Fibroblast of the aortic adventitia (primary cell): Measurements from ENCODE around the gene FOXK2. TPM values are rescaled to one million over a fixed set of nuclear protein-coding genes. Genes with fewer than 3 reads are reported as not detected.

Source experiments
- DNase-seq: peaks from one replicate; pipeline ENCODE4 v3.0.0-alpha.2; 2010; ENCODE audit warnings: low read depth
- H3K4me3 ChIP-seq: 2 replicates; pipeline ENCODE4 v1.5.1; 2011; ENCODE audit warnings: low read depth, mild to moderate bottlenecking, control low read depth, low read length, moderate library complexity
- total RNA-seq: library from RNA; depleted of rRNA; stranded (reverse); fragments of >200 nt; gene quantifications from 2 replicates; pipeline ENCODE4 v1.2.3, GENCODE V29; 2012; ENCODE audit warnings: low replicate concordance
- TF ChIP-seq, protein P1 (sequence below): IDR thresholded peaks from 2 replicates; pipeline ENCODE4 v1.5.1; 2011; ENCODE audit warnings: mild to moderate bottlenecking, low read length, control low read depth, inconsistent platforms; ENCODE audit not compliant: insufficient read depth

The FOXK2 gene
- total RNA-seq, 1 donor: 28.2 TPM

GRCh38 chr17:82616021-82616711, 96.6 kb downstream of the FOXK2 start:
- DNase-seq: no peak
- no peak overlapping the region for H3K4me3 ChIP-seq
- TF ChIP-seq, protein P1, sequence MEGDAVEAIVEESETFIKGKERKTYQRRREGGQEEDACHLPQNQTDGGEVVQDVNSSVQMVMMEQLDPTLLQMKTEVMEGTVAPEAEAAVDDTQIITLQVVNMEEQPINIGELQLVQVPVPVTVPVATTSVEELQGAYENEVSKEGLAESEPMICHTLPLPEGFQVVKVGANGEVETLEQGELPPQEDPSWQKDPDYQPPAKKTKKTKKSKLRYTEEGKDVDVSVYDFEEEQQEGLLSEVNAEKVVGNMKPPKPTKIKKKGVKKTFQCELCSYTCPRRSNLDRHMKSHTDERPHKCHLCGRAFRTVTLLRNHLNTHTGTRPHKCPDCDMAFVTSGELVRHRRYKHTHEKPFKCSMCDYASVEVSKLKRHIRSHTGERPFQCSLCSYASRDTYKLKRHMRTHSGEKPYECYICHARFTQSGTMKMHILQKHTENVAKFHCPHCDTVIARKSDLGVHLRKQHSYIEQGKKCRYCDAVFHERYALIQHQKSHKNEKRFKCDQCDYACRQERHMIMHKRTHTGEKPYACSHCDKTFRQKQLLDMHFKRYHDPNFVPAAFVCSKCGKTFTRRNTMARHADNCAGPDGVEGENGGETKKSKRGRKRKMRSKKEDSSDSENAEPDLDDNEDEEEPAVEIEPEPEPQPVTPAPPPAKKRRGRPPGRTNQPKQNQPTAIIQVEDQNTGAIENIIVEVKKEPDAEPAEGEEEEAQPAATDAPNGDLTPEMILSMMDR: no peak

DNA sequence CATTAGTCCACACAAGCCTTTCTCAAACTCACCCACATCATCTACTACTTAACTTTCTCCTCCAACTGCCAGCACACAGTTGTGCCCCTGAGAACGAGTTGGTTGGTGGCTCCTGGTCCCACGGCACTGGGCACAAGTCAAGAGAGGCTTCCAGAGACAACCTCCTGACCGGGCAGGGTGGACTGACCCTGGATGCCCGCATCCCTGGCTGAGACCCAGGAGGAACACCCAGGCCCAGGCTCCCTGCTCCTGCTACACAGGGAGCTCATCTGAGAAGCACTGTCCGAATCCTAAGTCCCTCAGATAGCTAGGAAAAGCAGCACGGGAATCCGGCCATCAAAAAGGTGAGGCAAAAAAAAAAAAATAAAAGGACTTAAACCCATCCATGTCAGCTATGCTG, 99.7 kb downstream of the FOXK2 start:
- no peak overlapping the region for H3K4me3 ChIP-seq
- TF ChIP-seq, protein P1: no peak
- DNase-seq: no peak

DNA sequence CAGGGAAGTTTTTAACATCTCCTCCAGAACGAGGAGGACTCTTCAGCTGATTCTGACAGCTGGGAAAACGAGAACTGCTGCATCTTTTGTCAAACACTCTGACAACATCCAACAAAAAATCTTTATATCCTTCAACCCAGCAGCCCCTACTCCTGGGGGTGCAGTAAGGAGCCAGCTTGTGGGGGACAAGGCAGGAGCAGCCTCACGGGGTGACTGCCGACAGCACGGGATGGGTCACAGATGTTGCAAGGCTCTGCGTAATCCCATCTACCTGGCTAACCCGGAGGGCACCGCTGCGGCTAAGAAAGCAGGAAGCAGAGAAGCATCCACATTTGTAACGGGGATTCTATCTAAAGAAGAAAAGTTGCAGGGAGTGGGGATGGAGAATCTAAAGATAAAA, 100.1 kb downstream of the FOXK2 start:
- TF ChIP-seq, protein P1: no peak

GRCh38 chr17:82623707-82624106, 104.2 kb downstream of the FOXK2 start:
- TF ChIP-seq, protein P1: no peak
- no peak overlapping the region for H3K4me3 ChIP-seq
- DNase-seq: no peak

More for the DNA sequence above, 100.1 kb downstream of the FOXK2 start:
- no peak overlapping the region for H3K4me3 ChIP-seq
- DNase-seq: no peak

- TF ChIP-seq, protein P1: no peak
- H3K4me3 ChIP-seq: no peak overlapping the region
- no peak for DNase-seq
Observed at GRCh38 chr17:82627405-82627804, 107.9 kb downstream of the FOXK2 start.

GRCh38 chr17:82629748-82630147, 110.2 kb downstream of the FOXK2 start:
- no peak overlapping the region for H3K4me3 ChIP-seq
- TF ChIP-seq, protein P1: no peak
- DNase-seq: no peak

GRCh38 chr17:82630212-82630611, 110.7 kb downstream of the FOXK2 start:
- TF ChIP-seq, protein P1: no peak
- H3K4me3 ChIP-seq: no peak overlapping the region
- no peak for DNase-seq
